ENCODE data around the gene TUBGCP3.
"Not testable (repeated sequence)": the region's sequence is repeated elsewhere in the genome, so short reads cannot be mapped to it uniquely, and the experiment has no call there.

Gene TUBGCP3

GRCh38 chr13:112522578-112522977 lies 65.4 kb downstream of the TUBGCP3 start:
- DNase-seq: no peak

GRCh38 chr13:112521073-112521685 lies 66.8 kb downstream of the TUBGCP3 start:
- peak; percentile 23 for DNase-seq

GRCh38 chr13:112519517-112520060 lies 68.4 kb downstream of the TUBGCP3 start:
- DNase-seq: no peak

GRCh38 chr13:112516218-112516617 lies 71.7 kb downstream of the TUBGCP3 start:
- no peak for DNase-seq

- no peak for DNase-seq
These were observed 74.2 kb downstream of the TUBGCP3 start for GRCh38 chr13:112513761-112514160.

GRCh38 chr13:112510987-112511685 lies 76.8 kb downstream of the TUBGCP3 start:
- no peak for DNase-seq

GRCh38 chr13:112510002-112510780 lies 77.8 kb downstream of the TUBGCP3 start:
- DNase-seq: no peak

GRCh38 chr13:112509190-112509589 lies 78.8 kb downstream of the TUBGCP3 start:
- no peak for DNase-seq

- DNase-seq: no peak
These were observed 81.9 kb downstream of the TUBGCP3 start for GRCh38 chr13:112506046-112506445.

- no peak for DNase-seq
These were observed 91.8 kb downstream of the TUBGCP3 start for GRCh38 chr13:112496166-112496565.

- DNase-seq: no peak
These were observed 92.5 kb downstream of the TUBGCP3 start for GRCh38 chr13:112495465-112495864.

GRCh38 chr13:112489199-112489598 lies 98.8 kb downstream of the TUBGCP3 start:
- no peak for DNase-seq

GRCh38 chr13:112488343-112489050 lies 99.5 kb downstream of the TUBGCP3 start:
- DNase-seq: not testable (repeated sequence)

GRCh38 chr13:112487127-112487517 lies 100.8 kb downstream of the TUBGCP3 start:
- DNase-seq: no peak

- no peak for DNase-seq
These were observed 101.4 kb downstream of the TUBGCP3 start for GRCh38 chr13:112486386-112487126.

GRCh38 chr13:112485814-112486213 lies 102.1 kb downstream of the TUBGCP3 start:
- not testable (repeated sequence) for DNase-seq

GRCh38 chr13:112483299-112483698 lies 104.7 kb downstream of the TUBGCP3 start:
- no peak for DNase-seq

GRCh38 chr13:112481458-112481857 lies 106.5 kb downstream of the TUBGCP3 start:
- DNase-seq: no peak

- no peak for DNase-seq
These were observed 108.6 kb downstream of the TUBGCP3 start for GRCh38 chr13:112479389-112479788.

- DNase-seq: no peak
These were observed 110.8 kb downstream of the TUBGCP3 start for GRCh38 chr13:112477070-112477619.

GRCh38 chr13:112475889-112476288 lies 112.1 kb downstream of the TUBGCP3 start:
- no peak for DNase-seq

GRCh38 chr13:112474869-112475268 lies 113.1 kb downstream of the TUBGCP3 start:
- no peak for DNase-seq

Data from stimulated activated CD4-positive, alpha-beta T cell treated with anti-CD3 and anti-CD28 coated beads, Interleukin-1b, Interleukin-23, amount 100 ng/mL, for 48 hours (primary cell).